Amniotic epithelial cell (primary cell): ENCODE data around the gene VSIG10L.
A peak's percentile ranks its signal among the peaks of the same experiment; 100 is the strongest.

Experiments
- DNase-seq: peaks from one replicate; pipeline ENCODE4 v3.0.0-alpha.2; 2010; ENCODE audit warnings: low read depth

The VSIG10L gene

DNA sequence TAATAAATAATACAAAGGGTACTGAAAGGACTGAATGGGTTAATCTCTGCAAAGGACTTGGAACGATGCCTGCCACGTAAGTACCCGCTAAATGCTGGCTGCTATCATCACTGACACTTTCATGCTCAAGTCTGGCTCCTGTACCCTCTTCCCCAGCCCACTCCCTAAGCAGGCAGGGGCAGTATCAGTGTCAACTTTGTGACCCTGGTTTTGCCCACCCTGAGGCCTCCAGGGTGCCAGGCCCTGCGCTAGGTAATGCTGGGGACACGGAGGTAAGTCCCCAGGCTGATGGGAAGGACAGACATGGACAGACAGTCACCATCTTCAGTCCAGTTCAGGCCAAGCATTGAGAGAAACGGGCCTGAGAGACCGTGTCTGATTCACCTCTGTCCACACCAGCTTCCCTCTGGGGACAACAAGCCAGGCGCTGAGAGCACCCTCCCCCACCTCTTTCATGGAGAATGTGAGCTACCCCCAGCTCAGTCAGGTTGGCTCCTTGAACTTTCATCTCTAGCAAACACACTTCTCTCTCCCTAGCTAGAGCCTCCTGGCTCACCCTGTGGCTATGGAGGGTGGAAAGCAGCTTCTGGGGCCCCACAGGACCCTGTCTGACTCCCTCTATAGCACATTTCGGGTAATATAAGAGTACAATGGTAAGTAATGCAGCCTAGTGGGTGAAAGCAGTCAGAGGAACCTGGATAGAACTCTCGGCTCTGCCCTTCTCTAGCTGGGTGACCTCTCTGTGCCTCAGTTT is 23.4 kb upstream of the VSIG10L start:
- peak; percentile 52 for DNase-seq

DNA sequence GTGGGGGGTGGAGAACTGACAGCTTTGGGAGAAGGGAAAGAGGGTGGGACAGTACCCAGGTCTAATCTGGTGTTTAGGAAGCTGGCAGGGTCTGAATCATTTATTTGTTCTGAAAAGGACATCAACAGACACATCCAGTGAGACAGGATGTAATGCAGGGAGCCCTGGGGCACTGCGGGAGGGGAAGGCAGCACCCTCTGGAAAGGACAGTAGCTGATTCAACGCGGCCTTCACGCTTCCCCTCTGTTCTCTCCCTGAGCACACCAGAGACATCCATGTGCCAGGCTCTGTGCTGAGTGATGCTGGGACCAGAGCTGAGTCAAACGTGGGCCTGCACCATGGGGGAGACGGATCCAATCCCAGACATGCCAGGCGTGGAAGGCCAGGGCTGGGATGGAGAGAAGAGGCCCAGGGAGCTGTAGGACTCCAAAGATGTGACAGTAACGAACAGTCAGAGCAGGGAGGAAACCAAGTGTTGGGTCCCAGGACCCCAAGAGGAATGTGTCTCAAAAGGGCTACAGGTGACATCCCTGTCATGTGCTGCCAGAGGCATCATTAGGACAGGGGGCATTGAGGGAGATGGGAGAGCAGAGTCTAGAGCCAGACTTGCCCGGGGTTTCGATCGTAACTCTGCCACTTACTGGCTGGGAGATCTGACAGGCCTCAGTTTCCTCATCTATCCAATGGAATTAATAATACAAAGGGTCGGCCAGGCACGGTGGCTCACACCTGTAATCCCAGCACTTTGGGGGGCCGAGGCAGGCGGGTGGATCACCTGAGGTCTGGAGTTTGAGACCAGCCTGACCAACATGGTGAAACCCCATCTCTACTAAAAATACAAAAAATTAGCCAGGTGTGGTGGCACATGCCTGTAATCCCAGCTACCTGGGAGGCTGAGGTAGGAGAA is 22.5 kb upstream of the VSIG10L start:
- DNase-seq: no peak

GRCh38 chr19:51361239-51361638 is 19.3 kb upstream of the VSIG10L start:
- DNase-seq: no peak

GRCh38 chr19:51359294-51359693 is 17.4 kb upstream of the VSIG10L start:
- peak; percentile 98 for DNase-seq

DNA sequence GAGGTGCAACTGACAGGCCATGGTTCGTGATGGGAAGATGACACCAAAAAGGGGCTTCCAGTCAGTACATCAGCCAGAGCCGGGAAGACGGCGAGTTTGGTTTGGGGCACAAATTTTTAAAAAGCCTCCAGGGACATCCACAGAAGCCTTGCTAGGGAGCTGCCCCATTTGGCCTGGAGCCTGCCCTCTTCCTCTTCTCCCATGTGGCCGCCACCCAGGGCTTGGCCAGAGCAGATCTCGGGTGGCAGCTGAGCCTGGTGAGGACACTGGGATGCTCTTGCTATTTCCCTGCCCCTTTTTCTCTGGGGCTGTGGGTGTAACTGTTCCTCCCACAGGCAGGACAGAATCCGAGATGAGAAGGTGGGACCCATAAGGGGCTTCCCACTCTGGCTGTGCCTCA is 16.0 kb upstream of the VSIG10L start:
- no peak for DNase-seq

DNA sequence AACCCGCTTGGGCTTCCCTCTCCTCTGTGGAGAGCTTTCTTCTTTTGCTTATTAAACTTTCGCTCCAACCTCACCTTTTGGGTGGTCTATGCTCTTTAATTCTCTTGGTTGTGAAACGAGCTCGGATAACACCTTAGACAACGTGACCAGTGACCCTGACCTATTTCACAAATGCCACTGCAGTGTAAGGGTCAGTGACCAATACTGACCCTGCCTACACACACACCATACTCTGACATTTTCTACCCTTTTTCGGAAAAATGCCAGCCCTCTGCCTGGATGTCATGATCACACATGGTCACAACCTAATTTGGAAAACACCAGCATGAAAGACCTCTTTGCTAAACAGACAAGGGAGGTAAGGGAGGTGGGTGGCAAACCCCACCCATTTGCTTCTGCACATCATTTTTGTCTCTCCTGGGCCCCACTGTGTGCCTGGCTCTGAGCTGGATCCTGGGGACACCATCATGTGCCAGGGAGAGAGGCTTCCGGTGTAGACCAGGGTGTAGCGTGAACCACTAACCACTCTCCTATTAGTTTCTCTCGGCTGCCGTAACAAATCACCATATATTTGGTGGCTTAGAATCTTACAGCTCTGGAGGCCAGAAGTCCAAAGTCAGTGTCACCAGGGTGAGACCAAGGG is 14.3 kb upstream of the VSIG10L start:
- DNase-seq: no peak

DNA sequence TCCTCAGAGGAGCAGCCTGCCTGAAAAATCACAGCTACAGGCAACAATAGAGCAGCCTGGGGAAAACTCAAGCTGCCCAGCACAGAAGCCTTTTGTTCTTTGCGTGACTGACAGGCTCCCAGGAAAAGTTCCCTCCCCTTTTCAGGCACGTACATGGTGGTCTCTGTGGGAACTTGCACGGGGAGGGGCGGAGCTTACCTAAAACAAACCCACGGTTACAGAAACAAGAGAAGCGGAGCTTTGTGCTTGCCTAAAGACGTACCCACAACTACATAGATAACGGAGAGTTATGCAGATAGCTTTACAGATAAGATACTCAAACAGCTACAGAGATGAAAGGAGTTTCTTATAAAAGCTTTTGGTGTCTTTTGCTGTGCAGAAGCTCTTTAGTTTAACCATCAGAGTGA is 12.8 kb upstream of the VSIG10L start:
- DNase-seq: peak; percentile 96

- peak; percentile 36 for DNase-seq
Measured at GRCh38 chr19:51354103-51354741, 12.3 kb upstream of the VSIG10L start.

- DNase-seq: no peak
Measured at GRCh38 chr19:51352783-51353360, 10.9 kb upstream of the VSIG10L start.

DNA sequence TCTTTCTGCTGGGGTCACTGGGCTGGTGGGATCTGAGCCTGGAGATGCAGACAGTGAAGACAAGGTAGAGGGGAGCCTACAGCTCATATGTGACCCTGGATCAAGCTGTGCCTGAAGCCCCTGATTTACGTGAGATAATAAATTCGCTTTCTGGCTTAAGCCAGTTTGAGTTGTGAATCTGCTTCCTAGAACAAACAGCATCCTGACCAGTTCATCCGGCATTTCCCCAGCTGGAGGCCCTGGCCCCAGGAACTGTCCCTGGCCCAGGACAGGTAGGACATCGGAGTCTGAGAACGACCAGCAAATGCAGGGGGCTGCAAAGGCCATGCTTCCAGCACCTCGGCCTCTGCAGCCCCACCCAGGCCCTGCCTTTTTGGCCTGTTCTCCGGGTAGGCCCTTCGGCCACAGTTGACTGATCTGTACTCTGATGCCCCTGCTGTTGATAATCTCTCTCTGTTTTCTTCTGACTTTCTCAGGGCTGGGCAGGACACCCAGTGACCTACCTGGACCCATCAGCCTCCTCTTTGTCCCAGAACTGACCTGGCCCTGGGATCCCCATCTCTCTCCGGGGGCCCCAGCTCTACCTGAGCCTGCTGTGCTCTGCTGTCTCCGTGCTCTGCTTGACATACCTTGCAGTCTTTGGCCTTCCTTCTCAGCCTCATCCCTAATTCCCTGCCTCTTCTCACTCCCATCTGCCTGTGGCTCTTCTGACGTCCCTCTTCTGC is 9.5 kb upstream of the VSIG10L start:
- no peak for DNase-seq

GRCh38 chr19:51347209-51347928 is 5.4 kb upstream of the VSIG10L start:
- DNase-seq: no peak

DNA sequence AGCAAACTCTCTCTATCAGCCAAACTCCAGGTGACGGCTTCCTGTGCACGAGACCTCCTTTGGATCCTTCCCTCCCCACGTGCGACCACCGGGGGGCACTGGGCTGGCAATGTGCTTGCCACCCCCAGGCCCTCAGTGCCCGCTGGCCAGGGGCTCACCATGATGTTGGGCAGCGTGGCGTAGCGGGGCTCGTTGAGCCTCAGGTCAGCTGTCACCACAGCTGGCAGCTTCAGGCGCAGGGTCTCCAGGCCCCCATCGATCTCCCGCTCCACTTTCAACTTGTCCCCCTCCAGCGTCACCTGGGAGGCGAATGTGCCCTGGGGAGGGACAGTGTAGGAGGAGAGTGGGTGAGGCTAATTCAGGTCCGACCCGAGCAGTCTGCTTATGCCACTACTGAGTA is 4.8 kb upstream of the VSIG10L start:
- DNase-seq: no peak

GRCh38 chr19:51345076-51345620 is 3.2 kb upstream of the VSIG10L start:
- DNase-seq: no peak

DNA sequence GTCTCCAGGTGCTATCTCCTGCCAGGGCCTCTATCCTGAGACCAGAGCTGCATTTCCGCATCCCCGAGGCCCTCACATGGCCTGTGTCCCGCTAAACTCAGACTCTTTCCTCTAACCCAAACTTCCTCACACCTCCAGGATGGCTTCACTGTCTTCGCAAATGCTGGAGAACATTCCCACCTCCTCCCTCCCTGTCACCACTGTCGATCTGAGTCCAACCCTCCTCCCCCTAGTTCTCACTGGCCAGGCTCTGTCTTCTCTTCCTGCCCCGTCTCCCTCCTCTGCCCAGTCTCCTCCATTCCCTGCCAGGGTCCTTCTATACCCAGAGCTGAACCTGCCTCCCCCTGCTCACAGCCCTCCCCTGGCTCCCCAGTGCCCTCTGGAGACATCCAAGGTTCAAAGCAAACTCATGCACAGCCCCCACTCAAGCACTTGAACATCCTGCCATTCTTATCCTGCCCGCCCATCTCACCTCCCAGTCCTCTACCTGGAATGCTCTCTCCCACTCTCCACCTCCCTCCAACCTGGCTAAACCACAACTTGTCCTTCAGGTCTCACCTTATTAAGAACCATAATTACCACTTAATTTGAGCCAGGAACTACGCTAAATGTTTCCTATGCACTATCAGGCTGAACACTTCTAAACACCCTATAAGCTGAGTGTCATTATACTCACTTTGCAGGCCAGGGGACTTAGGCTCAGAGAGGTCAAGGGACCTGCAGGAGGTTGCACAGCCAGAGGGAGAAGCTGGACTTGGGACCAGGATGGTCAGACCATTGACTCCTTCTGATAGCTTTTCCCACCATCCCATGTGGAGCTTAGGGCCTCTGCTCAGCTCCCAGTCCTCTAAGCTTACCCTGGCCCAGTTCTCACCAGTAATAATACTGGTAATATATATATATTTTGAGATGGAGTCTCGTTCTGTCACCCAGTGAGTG is 961 bp upstream of the VSIG10L start:
- no peak for DNase-seq

GRCh38 chr19:51341066-51341465 is 873 bp downstream of the VSIG10L start:
- DNase-seq: no peak

GRCh38 chr19:51339687-51340656 is 2.0 kb downstream of the VSIG10L start:
- peak; percentile 94 for DNase-seq

DNA sequence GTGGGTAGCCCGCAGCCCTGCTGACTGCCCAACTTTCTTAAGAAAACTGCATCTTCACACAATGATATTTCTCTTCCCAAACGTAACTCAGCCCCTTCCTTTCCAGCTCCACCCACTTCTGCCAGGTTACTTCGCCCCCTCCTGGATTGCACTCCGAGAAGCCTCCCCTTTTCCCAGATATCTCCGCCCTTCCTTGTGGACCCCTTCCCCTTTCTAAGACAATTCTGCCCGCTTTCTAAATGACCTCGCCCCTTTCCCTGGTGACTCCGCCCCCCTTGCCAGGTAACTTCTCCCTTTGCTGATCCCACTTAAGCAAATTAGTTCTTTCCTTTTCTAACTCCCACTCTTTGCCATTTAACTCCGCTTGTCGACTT is 2.6 kb downstream of the VSIG10L start:
- DNase-seq: peak; percentile 10
